ENCODE measurements around the gene SLC25A18. TPM values are rescaled to one million over a fixed set of nuclear protein-coding genes. Genes with fewer than 3 reads are reported as not detected.

SLC25A18 gene
- total RNA-seq, 4 donors from 2014 or later = 7.9 to 28.7 (median 19.9) TPM

- DNase-seq (ENCODE audit: low spot score) (peak; percentile 90), ATAC-seq (ENCODE audit: low FRiP score) (peak; percentile 98)
- no peak for TF ChIP-seq CTCF (IDR thresholded peaks at IDR 0.05)
Observed at GRCh38 chr22:17628406-17629172, 65.3 kb downstream of the SLC25A18 start, which contains the start of gene ATP6V1E1. Gene ATP6V1E1, minus strand, starts transcription at chr22:17628749. Its CDS starts 114 bp downstream, at chr22:17628635.

GRCh38 chr22:17629173-17629489, 65.8 kb downstream of the SLC25A18 start:
- ATAC-seq (ENCODE audit: low FRiP score) = no peak
- DNase-seq (ENCODE audit: low spot score) = no peak
- no peak for TF ChIP-seq CTCF (IDR thresholded peaks at IDR 0.05)

GRCh38 chr22:17629641-17630040, 66.3 kb downstream of the SLC25A18 start:
- no peak for TF ChIP-seq CTCF (IDR thresholded peaks at IDR 0.05)
- no peak for DNase-seq (ENCODE audit: low spot score)
- no peak for ATAC-seq (ENCODE audit: low FRiP score)

- DNase-seq (ENCODE audit: low spot score) (no peak), ATAC-seq (ENCODE audit: low FRiP score) (no peak)
- no peak for TF ChIP-seq CTCF (IDR thresholded peaks at IDR 0.05)
Observed at GRCh38 chr22:17631076-17631565, 67.8 kb downstream of the SLC25A18 start.

- no peak for DNase-seq (ENCODE audit: low spot score)
- no peak for TF ChIP-seq CTCF (IDR thresholded peaks at IDR 0.05)
- peak; percentile 70 for ATAC-seq (ENCODE audit: low FRiP score)
Observed at GRCh38 chr22:17633217-17633997, 70.1 kb downstream of the SLC25A18 start.

GRCh38 chr22:17633998-17634323, 70.7 kb downstream of the SLC25A18 start:
- ATAC-seq (ENCODE audit: low FRiP score) = no peak
- TF ChIP-seq CTCF (IDR thresholded peaks at IDR 0.05) = no peak

More at GRCh38 chr22:17633998-17634323, 70.7 kb downstream of the SLC25A18 start:
- DNase-seq (ENCODE audit: low spot score) = no peak

Data from omental fat pad (tissue), 4 donors.